Activated T-cell treated with anti-CD3 and anti-CD28 coated beads for 48 hours (primary cell): ENCODE measurements around the gene IQGAP1.

Experiments
- DNase-seq: peaks from one replicate; pipeline ENCODE4 v3.0.0-alpha.2; 2020; ENCODE audit warnings: low read depth

IQGAP1 gene

GRCh38 chr15:90367576-90367975 lies 20.5 kb upstream of the IQGAP1 start:
- no peak for DNase-seq

- no peak for DNase-seq
These were observed 13.0 kb upstream of the IQGAP1 start for GRCh38 chr15:90375071-90375470.

- no peak for DNase-seq
These were observed 11.3 kb upstream of the IQGAP1 start for GRCh38 chr15:90376789-90377188.

GRCh38 chr15:90379263-90379662 lies 8.8 kb upstream of the IQGAP1 start:
- DNase-seq, result no peak

- no peak for DNase-seq
These were observed 6.5 kb upstream of the IQGAP1 start for GRCh38 chr15:90381515-90381914.

- DNase-seq, result no peak
These were observed 5.7 kb upstream of the IQGAP1 start for GRCh38 chr15:90382320-90382719.

GRCh38 chr15:90386221-90386620 lies 1.8 kb upstream of the IQGAP1 start:
- no peak for DNase-seq

- DNase-seq, result peak; percentile 60
These were observed 679 bp downstream of the IQGAP1 start for GRCh38 chr15:90388462-90389380.

- no peak for DNase-seq
These were observed 1.5 kb downstream of the IQGAP1 start for GRCh38 chr15:90389513-90389912.

GRCh38 chr15:90393040-90393439 lies 5.0 kb downstream of the IQGAP1 start:
- no peak for DNase-seq

GRCh38 chr15:90394074-90394473 lies 6.0 kb downstream of the IQGAP1 start:
- no peak for DNase-seq

- DNase-seq, result no peak
These were observed 6.9 kb downstream of the IQGAP1 start for GRCh38 chr15:90394748-90395442.

- DNase-seq, result no peak
These were observed 8.3 kb downstream of the IQGAP1 start for GRCh38 chr15:90396321-90396720.

- DNase-seq, result no peak
These were observed 12.1 kb downstream of the IQGAP1 start for GRCh38 chr15:90400005-90400758.

GRCh38 chr15:90400759-90401314 lies 12.8 kb downstream of the IQGAP1 start:
- DNase-seq, result peak; percentile 43

- no peak for DNase-seq
These were observed 13.5 kb downstream of the IQGAP1 start for GRCh38 chr15:90401495-90401894.

GRCh38 chr15:90402223-90402622 lies 14.2 kb downstream of the IQGAP1 start:
- no peak for DNase-seq

GRCh38 chr15:90402767-90403166 lies 14.7 kb downstream of the IQGAP1 start:
- DNase-seq, result no peak

GRCh38 chr15:90405055-90405607 lies 17.1 kb downstream of the IQGAP1 start:
- no peak for DNase-seq

GRCh38 chr15:90407336-90407735 lies 19.3 kb downstream of the IQGAP1 start:
- DNase-seq, result no peak

GRCh38 chr15:90407871-90408317 lies 19.9 kb downstream of the IQGAP1 start:
- no peak for DNase-seq

- no peak for DNase-seq
These were observed 20.6 kb downstream of the IQGAP1 start for GRCh38 chr15:90408657-90409056.
